Measurements from ENCODE around the gene ITPR2.

ITPR2 gene

GRCh38 chr12:26499979-26500640, 332.9 kb downstream of the ITPR2 start:
- FAIRE-seq = no peak

DNA sequence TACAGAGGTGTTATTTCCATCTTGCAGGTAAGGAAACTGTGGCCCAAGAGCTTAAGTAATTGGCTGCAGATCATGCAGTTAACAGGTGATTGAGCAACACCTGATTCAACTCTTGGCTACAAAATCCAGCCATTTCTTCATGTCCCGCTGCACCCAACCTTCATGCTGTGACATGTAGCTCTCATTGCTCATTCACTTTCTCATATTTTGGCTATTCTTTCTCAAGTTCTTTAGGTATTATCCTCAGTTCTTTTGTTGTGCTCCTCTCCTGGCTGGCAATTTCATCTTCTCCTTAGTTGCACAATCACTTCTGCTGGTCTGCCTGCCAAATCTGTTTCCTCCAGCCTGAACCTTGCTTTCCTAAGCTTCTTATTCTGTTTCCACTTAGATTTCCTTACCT, 336.8 kb downstream of the ITPR2 start:
- FAIRE-seq = no peak

- no peak for FAIRE-seq
These were observed 339.3 kb downstream of the ITPR2 start for GRCh38 chr12:26493656-26494055.

- FAIRE-seq = no peak
These were observed 340.6 kb downstream of the ITPR2 start for GRCh38 chr12:26492406-26492805.

- FAIRE-seq = no peak
These were observed 343.1 kb downstream of the ITPR2 start for GRCh38 chr12:26489908-26490307.

DNA sequence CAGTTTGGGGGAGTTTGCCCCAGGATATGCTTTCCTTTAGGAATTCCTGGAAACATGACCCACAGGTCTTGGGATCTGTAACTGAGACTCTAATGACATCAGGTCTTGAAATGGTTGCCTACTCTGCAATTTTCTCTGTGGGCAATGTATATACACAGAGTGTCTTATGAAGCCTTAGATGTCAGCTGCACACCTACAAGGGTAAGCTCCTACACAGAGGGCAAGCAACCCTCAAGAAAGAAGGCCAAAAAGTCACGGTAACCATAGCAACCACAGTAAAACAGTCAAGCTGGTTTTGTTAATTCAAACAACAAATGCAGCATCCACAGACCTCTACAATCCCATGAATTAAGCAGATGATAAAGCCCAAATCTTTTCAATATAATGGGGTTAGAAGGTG, 344.6 kb downstream of the ITPR2 start:
- no peak for FAIRE-seq

DNA sequence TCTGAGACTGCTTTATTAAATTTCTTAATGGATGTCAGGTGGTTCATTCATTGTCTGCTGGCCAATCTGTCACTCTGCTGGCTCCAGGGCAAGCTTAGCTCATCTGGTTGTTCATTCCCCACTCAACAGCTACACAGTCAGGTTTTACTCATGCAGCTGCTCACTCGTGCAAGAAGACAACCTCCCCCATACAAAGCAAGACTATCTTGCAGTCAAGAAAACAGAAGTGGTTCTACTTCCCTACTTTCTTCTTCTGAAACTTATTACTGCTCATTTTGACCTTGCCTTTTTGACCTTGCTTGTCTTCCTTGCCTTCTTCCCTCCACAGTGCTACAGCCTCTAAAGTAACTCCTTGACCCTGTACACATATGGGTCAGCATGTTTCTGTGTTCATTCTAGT, 359.7 kb downstream of the ITPR2 start:
- no peak for FAIRE-seq

DNA sequence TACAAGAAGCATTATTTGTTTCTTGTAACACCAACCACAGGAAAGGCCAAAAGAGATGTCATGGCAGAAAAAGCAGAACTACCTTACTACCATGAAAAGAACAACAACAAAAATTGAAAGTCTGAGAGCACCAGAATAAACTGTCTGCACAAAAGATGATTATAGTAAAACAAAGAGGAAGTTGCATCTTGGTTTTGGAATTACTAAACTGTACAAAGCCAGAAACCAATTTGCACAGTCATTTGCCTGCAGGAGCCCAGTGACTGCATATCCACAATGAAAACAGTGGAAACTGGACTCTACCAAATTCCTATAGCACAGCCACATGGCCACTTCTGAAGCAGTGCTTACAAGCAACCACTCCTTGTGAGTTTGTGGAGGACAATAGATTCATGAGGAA, 361.4 kb downstream of the ITPR2 start:
- FAIRE-seq = no peak

- FAIRE-seq = no peak
These were observed 363.4 kb downstream of the ITPR2 start for GRCh38 chr12:26469421-26470180.

GRCh38 chr12:26467351-26467750, 365.6 kb downstream of the ITPR2 start:
- no peak for FAIRE-seq

DNA sequence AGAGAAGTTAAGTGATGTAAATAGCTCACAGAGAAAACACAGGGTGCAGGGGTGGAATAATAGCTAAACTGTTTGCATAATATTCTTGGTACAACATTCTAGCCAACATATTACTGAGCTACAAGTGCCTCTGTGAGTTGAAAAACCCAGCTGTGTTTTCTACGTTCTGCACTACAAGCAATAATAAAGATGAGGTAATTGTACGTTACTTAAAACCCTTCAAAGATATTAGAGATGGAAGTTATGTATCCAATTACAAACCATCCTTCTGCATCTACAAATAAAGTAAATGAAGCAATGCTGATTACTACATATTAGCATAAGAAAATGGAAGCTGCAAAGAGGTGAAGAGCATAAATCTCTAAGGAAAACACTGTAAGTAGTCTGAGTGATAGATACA, 366.3 kb downstream of the ITPR2 start:
- FAIRE-seq = no peak

DNA sequence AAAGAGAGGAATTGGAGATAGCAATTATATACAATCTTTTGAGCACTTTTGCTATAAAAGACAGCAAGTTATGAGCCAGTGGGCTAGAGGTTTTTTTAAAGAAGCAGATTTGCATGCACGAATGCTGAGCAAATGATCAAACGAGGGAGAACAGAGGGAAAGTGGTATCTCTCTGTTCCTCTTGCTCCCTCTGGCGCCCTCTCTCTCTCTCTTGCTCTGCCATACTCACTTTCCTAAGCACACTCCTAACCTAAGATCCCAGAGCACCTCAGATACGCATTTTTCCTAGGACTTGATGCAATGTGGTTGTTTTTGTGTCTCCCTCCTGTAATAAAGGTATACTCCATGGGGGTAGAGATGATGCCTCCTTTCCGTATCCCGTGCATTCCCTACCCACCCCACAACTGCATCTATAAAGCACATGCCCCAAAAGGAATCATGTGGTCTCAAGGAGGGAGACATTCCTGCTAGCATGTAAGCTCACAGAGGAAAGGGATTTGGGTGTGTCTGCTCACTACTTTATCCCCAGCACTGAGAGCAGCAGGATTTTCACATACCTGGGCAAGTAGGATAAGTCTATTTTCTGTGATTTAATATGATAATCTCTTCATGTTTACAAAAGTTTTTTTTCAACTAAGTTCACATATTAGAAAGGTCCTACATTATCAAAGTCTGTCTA, 367.4 kb downstream of the ITPR2 start:
- no peak for FAIRE-seq

DNA sequence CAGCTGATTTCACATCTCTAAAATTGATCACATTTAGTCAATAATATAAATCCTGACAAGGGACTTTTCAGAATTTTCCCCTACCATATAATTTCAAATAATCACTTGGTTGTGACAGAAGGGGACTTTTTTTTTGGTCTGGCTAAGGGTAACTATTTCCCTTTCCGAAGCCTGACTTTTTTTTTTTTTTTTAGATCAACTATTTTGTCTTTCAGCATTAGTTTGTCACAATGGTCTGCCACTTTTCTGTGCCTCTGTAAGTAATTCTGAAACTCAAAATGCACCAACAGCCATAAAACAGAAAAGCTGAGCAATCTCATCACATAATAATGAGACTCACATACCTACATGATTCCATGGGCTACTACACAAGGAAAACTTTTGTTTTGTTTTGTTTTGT, 371.2 kb downstream of the ITPR2 start:
- FAIRE-seq = no peak

GRCh38 chr12:26460361-26460760, 372.6 kb downstream of the ITPR2 start:
- FAIRE-seq = no peak

DNA sequence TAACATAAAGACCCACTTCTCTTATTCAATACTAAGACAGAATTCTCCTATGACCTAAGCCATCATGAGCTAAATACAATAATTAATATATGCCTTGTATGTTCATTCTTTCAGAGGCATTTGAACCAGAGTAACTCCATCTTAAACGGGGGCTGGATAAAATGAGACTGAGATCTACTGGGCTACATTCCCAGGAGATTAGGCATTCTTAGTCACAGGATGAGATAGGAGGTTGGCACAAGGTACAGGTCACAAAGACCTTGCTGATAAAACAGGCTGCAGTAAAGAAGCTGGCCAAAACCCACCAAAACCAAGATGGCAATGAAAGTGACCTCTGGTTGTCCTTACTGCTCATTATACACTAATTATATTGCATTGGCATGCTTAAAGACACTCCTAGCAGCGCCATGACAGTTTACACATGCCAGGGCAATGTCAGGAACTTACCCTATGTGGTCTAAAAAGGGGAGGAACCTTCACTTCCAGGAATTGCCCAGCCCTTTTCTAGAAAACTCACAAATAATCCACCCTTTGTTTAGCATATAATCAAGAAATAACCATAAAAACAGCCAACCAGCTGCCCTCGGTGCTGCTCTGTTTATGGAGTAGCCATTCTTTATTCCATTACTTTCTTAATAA, 376.9 kb downstream of the ITPR2 start:
- no peak for FAIRE-seq

DNA sequence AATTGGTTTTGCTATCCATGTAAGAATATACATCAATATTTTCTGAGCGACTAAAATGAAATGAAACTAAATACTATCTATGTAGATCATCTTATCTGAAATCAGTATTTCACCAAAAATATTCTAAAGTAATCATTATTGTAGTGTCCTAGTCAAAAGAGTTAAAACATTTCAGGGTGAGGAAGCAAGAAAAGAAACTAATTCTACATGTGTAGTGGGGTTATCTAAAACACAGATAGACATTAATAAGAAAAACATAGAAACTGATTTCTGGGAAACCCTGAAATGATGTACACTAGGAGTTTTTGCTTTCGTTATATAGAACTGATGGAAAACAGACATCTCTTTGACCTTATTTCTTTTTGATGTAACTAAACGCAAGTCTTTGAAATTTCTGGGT, 379.7 kb downstream of the ITPR2 start:
- no peak for FAIRE-seq

DNA sequence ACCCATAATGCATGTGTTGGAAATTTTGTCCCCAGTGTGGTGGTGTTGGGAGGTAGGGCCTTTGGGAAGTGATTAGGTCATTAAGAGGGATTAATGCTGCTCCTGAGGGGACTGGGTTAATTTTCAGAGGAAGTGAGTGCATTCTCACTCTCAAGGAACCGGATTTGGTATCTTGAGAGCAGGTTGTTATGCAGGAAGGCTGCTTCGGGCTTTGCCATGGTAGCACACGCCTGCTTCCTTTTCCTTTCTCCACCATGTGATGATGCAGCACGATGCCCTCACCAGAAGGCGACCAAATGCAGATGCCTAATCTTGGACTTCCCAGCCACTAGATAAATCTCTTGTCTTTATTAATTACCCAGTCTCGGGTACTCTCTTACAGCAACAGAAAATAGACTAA, 380.5 kb downstream of the ITPR2 start:
- FAIRE-seq = no peak

DNA sequence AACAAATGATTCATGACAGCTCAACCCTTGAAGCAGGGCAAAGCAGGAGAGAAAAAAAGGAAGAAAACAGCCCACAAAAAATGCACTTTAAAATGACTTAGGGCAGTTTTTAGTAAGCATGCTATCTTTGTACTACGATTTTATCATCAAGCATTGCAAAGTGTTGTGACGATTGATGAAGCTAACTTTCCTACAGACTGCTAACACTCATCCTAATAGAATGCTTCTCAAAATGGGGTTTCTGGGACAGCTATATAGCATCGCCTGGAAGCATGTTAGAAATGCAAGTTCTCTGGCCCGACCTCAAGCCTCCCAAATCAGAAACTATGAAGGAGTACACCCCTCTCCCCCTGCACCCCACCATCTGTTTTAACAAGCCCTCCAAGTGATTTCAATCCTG, 381.2 kb downstream of the ITPR2 start:
- FAIRE-seq = no peak

DNA sequence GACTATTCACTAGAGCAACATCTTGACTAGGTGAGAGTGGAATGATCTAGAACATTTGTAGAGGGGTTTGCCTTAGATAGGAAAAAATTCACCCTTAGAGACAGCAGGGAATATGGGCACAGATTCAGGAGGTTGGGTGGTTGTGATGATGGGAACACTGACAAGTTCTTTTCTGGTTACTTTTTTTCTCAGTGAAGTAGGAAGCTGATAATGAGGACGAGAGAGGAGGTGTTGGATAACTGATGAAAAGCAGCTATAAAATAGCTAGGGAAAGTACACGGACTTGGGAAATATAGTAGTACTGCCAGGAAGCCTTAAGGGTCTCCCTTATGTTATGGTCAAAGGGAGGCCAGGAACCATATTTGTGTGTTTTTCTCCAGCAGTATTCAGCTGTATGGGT, 387.1 kb downstream of the ITPR2 start:
- FAIRE-seq = no peak

DNA sequence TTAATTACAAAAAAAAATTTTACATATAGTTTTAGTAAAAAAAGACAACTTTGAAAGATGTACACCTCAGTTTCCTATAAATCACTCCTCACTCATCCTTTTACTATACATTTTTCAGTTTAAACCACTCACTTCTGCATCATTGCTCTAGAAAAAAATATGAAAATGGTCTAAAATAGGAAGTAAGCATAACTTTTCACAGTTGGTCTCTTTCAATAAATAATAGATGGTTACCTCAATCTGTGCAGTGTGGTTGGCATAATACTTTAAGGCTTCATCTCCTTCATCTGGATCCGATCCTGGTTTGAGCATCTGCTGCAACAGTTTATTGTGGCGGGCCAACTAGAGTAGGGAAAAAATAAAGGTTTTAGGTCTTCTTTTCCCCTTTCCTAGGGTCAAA, 389.7 kb downstream of the ITPR2 start:
- FAIRE-seq = no peak

DNA sequence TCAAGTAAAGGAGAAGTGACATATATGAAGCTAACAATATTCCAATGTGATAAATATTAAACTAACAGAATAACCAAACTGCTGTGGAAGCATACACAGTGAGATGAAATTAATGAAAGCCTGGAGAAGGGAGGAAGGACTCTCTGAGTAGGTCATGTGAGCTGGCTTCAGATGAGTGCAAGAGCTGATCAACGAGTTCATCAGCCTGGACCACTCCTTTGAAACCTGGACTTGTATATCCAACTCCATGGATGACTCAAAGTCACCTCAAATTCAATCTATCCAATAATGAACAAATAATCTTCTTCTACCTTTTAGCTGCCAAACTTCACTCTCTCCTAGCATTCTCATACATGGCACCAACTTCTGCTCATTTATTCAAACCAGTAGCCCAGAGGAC, 391.6 kb downstream of the ITPR2 start:
- no peak for FAIRE-seq

DNA sequence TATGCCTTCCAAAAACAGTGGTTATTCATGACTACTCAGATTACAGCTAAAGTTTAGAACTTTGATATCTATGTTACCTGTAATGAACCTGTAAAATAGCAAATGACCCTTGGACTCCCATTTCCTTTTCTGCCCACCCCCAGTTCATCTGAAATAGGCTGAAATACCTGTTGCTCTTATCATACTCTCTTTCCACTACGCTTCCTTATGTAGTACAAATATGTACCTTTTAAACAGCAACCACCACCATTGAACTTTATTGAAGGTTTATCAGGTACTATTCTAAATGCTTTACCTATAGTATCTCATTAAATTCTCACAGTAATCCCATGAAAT, 398.0 kb downstream of the ITPR2 start:
- FAIRE-seq = no peak

DNA sequence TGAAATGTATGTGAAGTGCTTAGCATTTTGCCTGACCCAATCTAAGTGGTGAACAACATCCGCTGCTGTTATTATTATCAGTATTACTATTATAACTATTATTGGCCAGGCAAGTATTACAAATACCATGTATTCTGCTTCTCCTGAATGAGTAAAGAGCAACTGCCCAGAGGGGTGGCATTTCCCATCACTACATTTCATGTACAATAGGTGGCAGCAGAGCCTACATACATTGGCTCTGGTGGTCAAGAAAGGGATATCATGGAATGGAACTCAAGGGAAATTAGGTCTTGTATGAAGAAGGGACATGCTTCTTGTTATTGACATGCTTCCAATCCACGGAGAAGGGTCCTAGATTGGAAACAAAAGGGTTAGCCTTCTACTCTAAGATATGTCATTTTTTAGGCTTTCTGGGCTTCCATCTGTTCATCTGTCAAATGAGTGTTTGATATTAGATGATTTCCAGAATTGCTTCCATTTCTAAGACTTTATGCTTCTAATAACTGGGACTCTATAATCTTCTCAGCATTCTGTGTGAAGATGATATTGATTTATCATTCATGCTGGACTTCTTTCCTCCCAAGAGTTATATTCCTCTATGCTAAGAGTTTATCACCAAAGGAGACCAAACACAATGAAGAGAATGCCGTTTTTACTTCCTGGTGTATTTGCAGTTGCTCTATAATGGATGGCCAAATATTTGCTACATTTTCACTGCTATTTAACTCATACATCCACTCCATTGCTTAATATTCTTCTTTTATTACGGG, 398.5 kb downstream of the ITPR2 start:
- FAIRE-seq = peak; percentile 79

Data from TTC549 (cell line).